Myocyte (in vitro differentiated cells): Measurements from ENCODE around the gene IL16. TPM values are rescaled to one million over a fixed set of nuclear protein-coding genes. Genes with fewer than 3 reads are reported as not detected.
A peak's percentile ranks its signal among the peaks of the same experiment; 100 is the strongest.
"Not testable (repeated sequence)": the region's sequence is repeated elsewhere in the genome, so short reads cannot be mapped to it uniquely, and the experiment has no call there.

Experiments used
- DNase-seq: peaks from one replicate; pipeline ENCODE4 v3.0.0-alpha.2; 2012; ENCODE audit warnings: low read depth
- total RNA-seq: library from RNA; depleted of rRNA; stranded (reverse); fragments of >200 nt; gene quantifications from 2 replicates; pipeline ENCODE4 v1.2.3, GENCODE V29; 2014

The IL16 gene
- total RNA-seq, 1 donor from 2014 or later: 0.32 TPM

DNA sequence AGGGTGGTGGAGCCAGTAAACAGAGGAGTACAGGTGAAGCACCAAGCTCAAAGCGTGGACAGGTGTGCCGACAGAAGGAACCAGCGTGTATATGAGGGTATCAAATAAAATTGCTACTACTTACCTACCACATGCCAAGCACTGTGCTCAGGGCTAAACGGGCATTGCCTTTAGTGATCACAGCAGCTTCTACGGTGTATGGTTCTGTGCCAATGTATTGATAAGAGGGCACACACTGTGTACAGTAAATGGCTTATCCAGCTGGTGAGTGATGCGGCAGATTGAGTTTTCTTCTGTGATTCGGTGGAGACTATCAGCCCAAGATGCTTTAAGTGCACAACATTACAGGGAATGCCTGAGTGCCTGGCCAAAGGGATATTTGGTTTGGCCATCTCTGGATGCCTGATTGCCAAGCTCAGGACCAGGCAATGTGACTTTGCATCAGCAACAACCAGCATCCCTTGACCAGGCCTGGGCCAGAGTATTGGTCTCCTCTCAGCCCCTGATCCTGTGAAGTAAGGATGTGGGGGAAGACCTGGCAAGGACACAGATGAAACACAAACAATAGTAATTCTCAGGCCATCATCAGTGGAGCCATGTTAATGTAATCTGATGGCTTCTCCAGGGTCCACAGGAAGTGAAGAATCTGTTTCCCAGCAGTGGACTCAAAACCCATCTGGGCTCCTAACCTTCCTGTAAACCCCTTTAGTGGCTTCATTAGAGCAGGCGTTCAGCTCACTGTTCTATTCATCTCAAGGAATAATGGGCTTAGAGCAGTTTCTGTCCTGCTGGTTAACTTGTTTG is 113.2 kb downstream of the IL16 start:
- DNase-seq: no peak

DNA sequence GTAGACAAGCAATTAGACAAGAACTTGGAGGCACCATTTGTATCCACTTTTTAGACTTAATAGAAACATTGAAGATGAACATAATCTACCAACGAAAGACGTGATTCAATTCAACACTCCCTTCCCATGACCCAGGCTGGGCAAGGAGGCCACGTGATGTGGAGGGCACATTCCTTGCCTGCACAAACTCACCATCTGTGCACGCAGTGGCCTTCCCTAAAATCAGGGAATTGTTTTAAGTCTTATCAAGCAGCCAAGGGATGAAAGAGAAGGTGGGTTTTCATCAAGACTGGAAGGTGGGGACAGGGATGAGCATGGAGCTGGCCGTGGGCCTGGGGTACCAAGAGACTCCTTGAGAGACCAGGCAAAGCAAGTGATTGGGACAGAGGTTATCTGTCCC is 113.8 kb downstream of the IL16 start:
- no peak for DNase-seq

DNA sequence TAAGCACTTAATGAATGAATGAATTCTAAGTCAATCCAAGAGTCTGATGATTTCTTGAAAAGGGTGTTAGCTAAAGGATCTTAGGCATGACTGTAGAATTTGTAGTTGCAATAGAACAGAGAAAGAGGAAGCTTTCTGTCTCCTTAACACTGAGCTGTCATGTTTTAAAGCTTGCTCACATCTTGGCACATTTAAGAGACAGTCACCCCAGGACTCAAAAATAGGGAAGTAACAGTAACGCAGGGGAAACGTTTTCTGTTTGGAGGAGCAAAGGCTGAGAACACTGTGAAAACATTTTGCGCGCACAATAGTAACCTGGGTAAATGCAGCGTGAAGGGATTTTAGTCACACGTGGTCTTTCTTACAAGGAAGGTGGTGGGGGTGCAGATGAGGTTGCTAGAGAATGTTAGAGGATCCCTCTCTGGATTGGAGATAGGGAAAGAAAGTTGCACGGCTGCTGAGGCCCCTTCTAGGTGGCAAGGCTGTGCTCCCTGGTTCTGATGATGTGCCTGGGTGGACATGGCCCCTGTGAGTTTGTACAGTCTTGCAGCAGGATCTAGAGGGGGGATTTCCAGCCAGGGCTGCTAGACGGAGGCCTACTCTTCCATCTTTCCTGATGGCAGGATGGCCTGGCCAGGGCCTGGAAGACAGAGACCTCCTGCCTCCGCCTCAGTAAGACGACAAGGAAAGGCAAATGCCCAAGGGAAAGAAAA is 115.2 kb downstream of the IL16 start:
- no peak for DNase-seq

DNA sequence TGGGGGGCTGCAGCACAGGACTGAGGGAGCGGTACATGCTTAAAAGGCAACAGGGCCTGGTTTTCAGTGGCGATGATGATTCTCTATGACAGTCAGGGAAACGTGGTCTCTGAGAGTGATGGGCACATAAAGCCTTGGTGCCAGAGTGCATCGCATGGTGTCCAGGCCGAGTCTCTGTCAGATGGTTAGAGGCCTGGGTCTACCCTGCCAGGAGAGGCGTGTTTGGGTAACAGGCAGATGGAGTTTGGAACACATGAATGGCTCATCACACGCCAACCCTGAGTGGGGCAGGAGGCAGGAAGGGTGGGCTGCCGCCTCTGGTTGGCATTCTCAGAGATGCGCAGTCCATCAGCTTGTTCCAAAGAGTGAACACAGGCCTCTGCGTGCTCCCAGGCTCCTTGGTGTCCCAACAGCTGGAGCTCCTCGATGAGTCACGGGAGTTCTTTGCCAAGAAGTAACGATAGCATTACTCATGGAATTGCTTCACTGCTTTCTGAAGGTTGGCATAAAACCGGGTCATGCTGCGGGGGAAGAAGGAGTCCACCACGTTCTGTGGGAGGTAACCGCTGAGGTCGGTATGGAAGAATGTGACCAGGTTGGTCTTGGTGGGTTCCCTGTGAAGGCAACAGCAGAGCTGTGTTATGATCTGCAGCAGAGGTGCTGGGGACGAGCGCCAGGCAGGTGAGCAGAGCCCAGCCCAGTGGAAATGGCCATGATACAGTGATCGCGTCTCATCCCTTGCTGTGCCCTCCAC is 116.3 kb downstream of the IL16 start:
- DNase-seq: peak; percentile 98

DNA sequence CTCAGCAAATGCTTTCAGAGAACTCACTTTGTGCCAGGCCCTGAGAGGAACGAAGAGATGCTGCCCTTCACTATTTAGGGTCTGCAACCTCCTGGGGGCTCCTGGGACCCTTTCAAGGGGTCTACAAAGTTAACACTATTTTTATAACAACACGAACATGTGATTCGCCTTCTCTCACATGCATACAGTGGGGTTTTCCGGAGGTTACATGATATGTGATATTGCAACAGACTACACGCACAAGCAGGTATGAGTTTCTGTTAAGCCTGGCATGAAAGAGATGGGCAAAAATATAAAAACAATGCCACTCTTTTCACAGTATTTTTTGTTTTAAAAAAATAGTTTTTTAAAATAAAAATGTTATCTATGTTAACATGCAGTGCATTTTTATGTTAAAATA is 117.0 kb downstream of the IL16 start:
- DNase-seq: no peak

DNA sequence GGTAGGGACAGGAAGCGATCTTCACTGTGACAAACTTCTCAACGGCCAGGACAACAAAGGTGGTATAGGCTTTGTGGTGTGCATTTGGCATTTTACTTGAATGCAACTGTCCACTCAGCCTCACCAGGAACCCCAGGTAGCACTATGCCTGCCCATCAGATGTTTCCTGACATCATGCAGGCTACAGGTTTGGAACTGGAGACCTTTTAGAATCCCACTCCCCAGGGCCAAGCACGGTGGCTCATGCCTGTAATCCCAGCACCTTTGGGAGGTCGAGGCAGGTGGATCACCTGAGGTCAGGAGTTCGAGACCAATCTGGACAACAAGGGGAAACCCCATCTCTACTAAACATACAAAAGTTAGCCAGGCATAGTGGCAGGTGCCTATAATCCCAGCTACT is 117.7 kb downstream of the IL16 start:
- DNase-seq: no peak

DNA sequence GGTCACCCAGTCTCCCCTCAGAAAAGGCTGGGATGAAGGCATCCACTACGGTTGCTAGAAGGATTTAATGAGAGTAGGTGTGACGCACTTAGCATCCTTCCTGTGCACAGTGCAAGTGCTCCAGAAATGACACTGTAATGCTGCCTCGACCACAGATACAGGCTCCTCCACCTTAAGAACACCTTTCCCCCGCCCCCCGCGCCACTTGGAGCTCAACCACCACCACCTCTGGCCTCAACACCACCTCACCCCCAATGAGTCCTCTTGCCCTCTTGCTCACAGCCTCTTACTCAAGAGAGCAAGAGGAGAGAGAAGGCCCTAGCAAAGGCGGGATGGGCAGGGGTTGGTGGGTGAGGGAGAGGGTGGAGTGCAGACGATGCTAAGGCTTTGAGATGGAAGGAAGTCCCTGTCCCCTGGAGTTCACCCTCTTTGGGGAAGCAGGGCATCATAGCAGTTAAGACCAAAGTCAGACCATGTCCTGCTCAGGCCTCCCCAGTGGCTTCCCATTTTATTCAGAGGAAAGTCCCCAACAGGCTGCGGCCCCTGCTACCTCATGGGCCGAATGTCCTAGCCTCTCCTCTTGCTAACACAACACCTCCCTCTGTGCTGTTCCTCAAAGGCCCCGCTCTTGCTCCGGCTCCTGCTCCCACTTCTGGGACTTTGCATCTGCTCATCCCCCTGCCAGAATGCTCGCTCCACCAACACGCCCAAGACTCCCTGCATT is 118.9 kb downstream of the IL16 start:
- no peak for DNase-seq

DNA sequence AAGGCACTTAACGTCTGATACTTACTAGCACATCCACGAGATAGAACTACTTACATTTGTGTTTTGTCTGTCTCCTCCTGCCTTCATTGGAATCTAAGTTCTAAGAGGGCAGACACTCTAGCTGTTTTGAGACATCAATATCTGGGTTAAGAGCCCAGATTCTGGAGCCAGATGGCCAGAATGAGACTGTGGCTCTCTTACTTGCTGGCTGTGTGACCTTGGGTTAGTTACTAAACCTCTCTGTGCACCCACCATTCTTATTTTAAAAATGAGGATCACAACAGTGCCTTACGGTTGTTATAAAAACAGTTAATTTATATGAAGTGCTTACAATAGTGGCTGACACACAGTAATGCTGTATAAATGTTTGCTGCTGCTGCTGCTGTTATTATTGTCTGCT is 119.6 kb downstream of the IL16 start:
- no peak for DNase-seq

DNA sequence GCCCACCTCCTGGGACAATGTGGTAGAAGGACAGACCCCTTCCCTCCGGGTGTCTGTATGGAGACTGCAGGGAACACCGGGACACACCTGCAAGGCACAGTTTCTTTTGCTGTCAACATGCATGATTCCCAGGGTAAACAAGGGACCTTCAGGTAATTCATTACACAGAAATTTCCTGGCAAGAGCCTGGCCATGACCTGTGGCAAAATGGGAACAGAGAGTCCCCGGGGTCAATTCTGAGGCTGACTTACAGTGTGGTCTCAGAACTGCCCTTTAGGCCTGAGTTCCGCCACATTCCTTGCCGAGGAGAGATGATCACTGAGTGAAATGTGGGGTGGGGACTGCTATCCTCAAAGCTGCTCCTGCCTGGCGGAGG is 121.0 kb downstream of the IL16 start:
- no peak for DNase-seq

DNA sequence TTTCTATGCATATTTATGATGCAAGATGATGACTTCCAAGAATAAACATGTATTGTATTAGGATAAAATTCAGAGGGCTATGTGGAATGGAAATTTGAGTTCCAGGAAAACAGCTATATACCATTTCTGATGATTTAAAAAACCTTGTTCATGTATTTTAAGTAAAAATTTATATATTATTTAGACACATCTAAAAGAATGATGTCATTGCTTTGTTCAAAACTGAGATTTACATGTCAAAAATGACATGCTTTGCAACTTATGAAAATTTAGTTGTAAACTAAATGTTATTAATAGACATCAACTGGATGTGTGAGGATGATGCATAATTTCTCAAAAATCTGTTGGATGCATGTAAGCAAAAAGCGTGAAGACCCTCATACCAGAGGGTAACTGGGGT is 125.0 kb downstream of the IL16 start:
- DNase-seq: no peak

DNA sequence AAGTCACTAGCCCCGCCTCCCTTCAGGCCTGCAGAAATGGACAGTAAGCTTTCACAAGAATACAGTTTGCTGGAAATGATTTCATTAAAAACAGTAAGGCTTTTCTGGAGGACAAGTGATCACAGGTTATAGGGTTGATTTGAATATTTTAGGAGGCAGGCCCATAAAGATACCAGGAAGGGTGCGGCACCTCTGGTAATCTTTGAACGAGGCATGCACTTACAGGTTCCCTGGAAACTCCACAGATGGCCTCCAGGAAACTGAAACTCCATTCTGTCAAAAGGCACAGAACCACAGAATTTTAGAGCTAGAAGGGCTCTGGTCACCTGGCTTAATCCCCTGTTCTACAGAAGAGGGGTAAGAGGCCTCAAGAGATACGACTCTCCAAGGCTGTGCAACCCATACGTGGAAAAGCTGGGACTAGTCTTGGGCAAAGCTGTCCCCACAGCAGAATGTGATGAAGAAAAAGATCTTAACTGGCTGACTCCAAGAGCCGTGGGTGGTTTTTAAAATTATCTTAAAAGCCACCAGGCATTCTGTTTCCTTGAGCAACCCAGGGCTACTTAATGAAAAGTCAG is 126.1 kb downstream of the IL16 start:
- no peak for DNase-seq

DNA sequence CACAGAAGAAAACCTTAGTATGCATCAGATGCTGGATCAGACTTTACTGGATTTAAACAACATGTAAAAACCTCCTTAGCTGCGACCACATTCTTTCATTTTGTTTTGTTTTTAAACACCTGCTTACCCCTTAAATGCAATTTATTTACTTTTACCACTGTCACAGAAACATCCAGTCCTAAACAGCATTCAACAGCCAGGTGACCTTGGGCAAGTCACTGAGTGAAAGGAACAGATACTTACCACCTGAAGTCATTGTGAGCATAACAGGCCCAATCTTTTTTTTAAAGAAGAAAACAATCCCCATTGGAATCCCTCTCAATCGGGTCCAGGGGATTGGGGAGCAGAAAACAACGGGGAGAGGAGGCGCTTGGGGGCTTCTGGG is 126.9 kb downstream of the IL16 start:
- DNase-seq: no peak

DNA sequence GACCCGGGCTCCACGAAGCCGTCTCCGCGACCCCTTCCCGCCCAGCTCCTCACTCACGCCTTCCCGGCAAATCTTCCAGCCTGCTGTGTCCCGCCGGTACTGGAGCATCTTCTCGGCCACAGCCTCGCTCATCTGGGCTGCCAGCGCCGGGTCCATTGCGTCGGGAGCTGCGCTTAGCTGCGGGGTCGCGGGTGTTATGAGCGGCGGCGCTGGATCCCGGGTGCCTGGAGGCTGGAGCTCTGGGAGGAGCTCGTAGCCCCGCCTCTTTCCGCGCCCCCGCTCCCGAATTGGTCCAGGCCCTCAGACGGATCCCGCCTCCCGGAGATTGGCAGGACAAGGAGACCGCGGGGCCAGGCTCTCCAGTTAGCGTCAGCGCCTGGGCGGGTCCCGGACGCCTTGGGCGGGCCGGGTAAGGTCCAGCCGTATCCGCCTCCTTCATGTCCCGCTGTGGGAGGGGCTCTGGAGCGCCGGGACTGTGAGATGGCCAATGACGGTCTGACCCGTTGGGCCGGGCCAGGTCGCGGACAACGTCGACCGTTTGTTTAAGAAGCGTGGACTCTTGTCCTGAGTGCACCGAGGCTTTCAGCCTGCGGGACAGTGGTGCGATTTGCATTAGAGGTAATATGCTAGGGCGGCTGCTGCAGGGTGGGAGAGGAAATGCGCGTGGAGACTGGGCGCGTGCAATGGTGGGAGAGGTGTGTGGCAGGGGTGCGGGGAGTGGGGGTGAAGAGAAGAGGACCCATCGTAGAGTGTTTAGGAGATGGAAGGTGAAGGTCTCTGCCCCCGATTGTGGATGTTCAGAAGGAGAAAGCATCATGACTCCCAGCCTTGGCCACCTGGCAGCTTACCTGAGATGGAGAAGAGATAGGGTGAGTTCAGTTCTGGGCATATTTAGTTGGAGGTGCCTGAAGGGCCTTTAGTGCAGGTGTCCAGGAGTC is 127.5 kb downstream of the IL16 start, which contains the start of gene STARD5:
Gene STARD5 (minus strand): TSS at position 198 of the 938 bp plus-strand sequence. CDS start 42 bp downstream, at position 156.
- DNase-seq: peak; percentile 98

DNA sequence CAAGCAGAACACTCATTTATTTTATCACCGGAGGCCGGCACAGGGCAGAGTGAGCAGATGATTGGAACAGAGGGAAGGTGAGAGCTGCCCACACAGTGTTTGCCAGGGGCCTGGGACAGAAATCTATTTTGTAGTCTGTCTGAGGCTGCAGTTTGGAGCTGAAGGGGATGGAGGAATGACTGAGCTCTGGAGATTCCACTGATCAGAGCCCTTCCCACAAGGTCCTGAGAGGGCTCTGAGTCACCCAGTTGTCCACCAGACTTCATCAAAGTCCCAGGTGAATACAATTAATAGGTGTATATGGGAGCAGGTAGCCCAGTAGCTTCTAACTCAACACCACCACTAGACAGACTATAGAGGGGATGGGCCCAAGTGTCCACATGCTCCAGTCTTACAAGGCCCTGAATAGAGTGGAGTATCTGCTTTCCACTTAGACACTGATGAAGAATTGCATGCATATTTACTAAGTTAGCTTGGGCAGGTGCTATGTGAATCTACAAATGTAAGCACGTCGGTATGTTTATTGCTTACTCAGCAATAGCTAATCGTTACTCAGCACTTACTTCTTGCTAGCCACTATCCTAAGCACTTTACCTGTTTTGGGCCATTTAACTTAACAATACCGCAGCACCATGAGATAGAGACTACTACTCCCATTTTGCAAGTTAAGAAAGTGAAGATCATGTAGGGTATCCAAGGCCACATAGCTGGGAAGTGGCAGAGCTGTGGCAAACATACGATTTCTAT is 130.0 kb downstream of the IL16 start:
- DNase-seq: no peak

DNA sequence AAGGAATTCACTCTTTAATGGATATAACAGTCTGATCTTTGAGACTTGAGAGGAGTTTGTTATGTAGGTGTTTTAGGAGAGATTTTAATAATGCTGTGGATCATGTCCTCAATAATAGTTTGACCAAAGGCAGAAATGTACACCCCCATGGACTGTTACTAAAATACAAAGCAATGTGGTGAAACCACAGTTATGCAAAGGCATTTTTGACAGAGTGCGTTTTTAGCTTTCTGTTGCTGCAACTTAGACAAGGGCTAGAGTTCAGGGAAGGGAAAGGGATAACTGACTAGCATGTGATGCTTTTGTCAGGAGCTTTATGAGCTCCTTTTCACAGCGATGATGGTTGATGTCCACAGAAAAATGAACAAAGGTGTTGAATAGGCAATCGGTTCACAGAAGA is 130.8 kb downstream of the IL16 start:
- peak; percentile 87 for DNase-seq

DNA sequence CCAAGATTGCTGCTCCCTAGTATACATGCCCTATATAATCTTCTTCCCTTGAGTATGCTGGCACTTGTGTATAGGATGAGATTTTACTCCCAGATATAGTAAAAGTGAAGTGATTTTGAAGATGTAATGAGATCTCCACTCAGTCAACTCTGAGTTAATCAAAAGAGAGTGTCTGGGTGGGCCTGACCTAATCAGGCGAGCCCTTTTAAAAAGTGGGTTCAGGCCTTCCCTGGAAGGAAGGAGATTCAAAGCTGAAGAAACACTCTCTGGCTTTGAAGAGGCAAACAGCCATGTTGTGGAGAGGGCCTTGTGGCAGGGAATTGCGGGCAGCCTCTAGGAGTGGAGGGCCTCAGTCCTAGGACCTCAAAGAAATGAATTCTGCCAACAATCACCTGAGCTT is 132.8 kb downstream of the IL16 start:
- DNase-seq: no peak

DNA sequence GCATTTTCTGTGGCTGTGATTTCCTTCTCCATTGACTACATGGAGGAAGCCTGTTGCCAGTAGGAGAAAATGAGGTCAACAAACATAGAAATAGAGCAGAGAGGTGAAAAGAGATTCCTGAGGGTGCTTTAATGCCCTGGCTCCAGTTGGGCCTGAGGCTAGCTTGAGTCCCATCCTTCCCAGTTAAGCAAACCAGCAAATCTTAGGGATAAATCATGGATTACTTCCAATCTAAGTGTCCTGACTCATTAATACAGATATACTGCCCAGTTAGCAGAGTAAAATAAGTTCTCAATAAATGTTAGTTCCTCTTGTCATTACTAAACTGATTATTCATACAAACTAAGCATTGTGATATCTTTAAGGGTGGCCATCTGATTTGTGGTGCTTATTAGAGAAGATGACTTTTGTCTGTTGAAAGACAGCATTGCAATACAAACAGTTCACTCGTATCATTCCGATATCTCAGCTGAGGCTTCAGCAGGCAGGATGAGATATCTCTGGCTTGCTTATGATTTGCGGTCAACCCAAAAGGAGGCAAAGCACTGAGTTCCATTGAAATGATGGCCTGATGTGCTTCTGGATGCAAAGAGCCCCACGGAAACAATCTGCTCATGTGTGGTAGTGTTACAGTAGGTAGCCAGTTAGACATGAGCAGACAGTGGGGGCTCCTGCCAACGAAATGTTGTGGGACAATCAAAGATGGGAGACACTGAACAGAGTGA is 133.8 kb downstream of the IL16 start:
- no peak for DNase-seq

DNA sequence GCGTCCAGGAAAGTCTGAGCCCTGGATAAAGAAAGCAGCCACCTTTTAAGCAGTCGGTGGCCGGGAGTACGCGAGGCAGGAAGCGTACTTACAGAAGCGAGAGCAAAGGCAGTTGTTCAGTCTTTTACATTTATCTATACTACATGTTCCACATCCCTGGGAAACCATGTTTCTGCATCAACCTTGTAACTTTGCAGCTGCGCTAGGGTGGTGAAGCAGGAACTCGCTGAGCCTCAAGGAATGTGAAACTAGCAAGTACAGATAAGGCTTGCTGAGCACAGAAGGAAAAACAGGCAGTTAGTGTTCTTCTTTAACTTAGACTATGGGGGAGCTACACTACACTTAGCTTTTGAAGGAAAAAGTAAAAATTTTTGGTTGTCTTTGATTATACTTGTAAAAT is 134.5 kb downstream of the IL16 start:
- not testable (repeated sequence) for DNase-seq
